Right kidney (tissue), 1 donor: Measurements from ENCODE around the gene GPR4.
"Not testable (repeated sequence)": the region's sequence is repeated elsewhere in the genome, so short reads cannot be mapped to it uniquely, and the experiment has no call there.

Experiments
- DNase-seq: peaks from one replicate; pipeline ENCODE4 v3.0.0-alpha.2; 2016

GPR4 gene

DNA sequence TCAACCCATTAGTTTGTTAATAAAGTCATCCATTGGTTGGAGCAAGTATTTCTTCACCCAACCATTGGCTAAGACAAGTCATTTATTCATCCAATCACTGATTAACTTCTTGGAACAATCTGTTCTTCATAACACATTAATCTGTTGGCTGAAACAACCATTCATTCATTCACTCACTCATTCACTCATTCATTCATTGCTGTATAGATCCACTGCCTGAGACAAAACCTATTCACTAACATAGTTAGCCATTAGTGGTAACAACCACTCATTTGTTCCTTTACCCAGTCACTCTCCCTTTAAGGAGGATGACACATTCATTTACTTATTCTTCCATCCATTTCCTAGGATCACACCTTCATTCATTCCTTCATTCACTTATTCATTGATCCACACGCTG is 22.0 kb upstream of the GPR4 start:
- no peak for DNase-seq

DNA sequence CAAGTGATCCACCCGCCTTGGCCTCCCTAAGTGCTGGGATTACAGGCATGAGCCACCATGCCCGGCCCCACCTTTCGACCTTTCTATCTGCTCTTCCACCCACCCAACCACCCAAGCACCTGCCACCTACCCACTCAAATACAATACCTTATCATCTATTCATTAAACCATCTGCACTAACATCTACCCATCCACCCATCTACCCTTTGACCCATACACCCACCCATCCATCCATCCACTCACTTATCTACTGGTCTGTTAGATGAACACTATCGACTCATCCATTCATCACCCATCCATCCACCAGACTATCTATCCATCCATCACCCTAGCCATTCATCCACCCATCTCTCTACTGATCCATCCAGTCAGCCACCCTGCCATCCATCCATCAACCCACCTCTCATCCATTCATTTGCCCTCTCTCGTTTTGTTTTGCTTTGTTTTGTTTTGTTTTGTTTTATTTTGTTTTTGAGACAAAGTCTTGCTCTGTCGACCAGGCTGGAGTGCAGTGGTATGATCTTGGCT is 20.0 kb upstream of the GPR4 start:
- DNase-seq = no peak

DNA sequence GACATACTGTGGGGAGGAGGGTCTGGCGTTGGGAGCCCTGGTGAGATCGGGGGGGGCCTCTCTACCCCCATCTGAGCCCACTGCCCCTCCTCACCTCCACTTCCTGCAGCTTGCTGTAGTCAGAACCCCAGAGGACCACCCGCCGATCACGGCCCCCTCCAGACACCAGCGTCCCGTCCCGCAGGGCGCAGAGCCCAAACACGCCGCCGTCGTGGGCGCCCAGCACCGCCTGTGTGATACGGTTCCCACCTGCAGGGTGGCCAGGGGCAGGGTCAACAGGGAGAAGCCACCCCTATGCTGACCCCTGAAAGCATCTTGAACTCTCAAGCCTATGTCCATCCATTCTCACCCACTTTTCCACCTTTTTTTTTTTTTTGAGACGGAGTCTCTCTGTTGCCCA is 19.4 kb upstream of the GPR4 start:
- DNase-seq = no peak

DNA sequence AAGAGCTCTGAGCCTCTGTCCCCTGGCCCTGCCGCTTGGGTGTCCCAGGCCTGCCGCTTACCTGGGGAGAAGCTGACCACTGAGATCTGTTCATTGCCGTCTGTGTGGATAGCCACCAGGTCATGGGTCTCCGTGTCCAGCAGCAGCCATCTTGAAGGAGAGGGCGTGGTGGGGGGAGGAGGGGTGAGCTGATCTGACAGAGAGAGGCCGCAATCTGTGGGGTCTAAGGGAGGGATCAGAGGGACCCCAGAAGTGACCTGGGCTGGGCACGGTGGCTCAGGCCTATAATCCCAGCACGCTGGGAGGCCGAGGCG is 14.6 kb upstream of the GPR4 start:
- no peak for DNase-seq

DNA sequence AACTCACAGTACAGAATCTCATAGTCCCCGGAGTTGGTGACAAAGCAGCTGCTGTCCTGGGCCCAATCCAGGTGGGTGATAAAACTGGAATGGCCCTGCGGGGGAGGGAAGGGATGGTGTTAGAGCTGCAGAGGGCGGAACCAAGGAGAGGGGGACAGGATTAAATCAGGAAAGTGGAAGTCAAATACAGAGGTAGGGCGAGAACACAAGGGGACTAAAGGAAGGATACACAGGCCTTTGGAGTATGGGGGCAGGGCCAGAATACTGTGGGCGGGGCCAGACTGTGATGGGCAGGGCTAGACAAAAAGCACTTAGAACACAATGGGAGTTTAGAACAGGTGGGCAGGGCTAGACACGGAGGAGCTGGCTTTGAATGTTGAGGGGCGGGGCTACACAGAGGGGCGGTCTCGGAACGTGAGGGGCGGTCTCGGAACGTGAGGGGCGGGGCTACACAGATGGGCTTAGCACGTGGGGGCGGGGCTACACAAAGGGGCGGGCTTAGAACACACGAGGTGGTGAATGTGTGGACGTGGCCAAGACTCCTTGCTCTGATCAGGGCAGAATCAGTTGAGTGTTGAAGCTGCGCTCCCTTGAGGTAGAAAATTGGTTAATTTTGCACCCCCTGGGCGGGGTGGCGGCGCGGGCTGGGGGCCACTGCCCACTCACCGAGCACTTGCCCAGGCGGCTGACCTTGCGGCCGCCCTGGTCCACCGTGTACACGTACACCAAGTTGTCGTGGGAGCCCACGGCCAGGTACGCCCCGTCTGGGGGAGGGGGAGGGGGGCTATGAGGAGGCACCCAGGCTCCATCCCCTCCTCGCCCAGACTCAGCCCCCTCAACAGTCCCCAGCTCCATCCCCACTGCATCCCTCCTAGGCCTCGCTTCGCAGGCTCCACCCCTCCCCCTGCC is 14.0 kb upstream of the GPR4 start:
- DNase-seq = peak; percentile 82

- not testable (repeated sequence) for DNase-seq
Measured at GRCh38 chr19:45615056-45615455, 13.0 kb upstream of the GPR4 start.

GRCh38 chr19:45613926-45614725 is 12.1 kb upstream of the GPR4 start:
- DNase-seq = no peak

DNA sequence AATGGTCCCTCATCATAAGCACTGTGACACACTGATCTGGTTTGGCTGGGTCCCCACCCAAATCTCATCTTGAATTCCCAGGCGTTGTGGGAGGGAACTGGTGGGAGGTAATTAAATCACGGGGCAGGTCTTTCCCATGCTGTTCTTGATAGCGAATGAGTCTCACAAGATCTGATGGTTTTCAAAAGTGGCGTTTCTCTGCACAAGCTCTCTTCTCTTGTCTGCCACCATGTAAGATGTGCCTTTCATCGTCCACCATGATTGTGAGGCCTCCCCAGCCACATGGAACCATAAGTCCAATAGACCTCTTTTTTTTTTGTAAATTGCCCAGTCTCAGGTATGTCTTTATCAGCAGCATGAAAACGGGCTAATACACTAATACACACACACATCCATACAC is 6.9 kb upstream of the GPR4 start:
- no peak for DNase-seq

- peak; percentile 81 for DNase-seq
Measured at GRCh38 chr19:45607071-45608029, 5.3 kb upstream of the GPR4 start.

- DNase-seq = no peak
Measured at GRCh38 chr19:45601115-45601514, 897 bp downstream of the GPR4 start.

DNA sequence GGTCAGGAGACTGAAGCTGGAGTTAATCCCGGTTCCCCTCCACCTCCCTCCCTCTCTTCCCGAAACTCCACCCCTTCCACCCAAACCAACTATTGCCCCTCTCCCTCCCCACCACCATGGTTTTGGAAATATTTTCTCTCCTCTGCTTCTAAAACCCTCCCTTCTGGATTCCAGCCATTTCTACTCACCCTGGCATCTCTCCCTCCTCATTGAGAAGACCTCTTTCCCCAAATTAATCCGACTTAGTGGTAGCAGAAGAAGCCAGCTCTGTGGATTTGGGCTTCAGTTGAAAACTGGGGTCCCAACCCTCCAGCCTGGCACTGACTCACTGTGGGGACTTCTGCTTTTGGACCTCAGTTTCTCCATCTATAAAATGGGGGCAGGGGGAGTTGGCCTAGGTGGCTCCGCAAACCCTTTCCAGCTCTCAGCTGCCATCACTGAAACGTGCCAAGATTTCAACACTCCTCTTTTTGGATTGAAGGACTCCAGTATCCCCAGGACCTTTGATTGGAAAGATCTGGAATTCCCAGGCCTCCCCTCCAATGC is 1.6 kb downstream of the GPR4 start:
- DNase-seq = no peak

GRCh38 chr19:45599286-45599685 is 2.7 kb downstream of the GPR4 start:
- no peak for DNase-seq

DNA sequence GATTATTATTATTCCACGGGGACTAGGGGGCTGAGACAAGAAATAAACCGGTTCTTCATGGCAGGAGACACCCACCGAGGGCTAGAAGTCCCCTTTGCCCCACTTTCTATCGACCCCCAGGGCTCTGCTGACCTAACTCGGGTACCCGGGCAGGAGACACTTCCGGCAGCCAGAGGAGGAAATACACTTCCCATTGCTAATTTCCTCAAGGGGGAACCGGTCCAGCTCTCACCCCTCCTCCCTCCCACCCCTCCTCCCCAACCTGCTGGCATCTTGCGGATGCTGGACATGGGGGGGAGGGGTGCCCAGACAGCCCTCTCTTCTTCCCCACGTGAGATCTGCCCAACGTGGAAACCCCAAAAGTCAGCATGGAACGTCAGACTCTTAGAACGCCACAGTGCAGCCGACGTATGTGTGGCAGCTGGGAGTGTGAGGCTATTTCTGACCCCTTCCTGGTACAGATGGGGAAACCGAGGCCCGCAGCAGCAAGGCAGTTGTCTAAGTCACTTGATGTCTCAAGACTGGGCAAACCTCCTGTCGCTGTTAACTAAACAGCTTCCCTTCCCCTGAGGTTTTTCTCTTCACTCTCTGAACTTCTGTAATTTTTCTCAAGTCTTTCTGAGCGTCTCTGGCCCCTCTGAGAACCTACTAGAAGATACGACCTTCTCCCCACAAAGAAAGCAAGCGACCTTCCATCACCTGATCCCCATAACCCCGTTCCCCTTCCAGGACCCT is 3.6 kb downstream of the GPR4 start:
- DNase-seq = no peak

DNA sequence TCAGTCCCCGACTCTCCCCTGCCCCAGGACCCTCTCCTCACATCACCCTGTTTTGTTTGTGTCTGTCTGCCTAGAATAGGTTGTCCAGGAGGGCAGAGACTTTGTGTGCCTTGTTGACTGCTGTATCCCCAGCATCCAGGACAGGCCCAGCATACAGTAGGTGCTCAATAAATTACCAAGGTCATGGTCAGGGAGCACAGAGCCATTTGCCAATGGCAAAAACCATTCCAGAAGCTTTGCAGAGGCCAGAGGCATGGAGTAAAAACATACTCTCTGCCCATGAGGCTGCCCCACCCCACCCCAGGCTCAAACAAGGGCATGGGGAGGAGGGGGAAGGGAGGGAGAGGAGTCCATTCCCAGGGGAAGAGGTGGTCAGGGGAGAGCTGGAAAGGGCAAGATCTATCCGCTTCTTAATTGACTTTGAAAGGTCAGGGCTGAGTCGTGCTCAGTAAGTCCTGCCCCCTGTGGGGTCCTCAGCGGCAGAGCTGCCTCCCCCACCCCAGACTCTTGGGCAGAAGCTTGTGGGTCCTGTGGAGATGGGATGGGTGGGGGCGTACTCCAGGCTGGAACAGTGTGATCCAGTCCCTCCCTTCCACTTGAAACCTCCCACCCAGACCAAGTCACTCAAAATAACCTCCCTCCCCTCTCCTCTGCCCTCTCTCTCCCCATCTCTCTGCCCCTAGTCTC is 4.4 kb downstream of the GPR4 start:
- DNase-seq = no peak

DNA sequence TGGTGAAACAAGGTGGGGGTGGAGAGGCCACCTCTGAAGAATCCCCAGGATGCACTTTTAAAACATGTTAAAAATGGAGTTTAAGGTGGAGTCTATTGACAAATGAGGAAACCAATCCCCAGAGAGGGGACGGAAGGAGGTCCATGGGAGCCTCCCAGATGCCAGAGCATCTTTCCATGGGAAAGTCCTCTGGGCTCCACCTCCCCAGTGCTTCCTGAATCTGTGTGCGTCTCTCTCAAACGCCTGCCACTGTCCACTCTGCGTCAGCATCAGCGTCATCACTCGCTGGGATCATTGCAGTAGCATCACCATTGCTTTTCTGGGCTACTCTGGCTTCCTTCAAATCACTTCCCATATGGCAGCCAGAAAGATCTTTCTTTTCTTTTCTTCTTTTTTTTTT is 6.2 kb downstream of the GPR4 start:
- DNase-seq = no peak

GRCh38 chr19:45593520-45593919 is 8.5 kb downstream of the GPR4 start:
- no peak for DNase-seq

DNA sequence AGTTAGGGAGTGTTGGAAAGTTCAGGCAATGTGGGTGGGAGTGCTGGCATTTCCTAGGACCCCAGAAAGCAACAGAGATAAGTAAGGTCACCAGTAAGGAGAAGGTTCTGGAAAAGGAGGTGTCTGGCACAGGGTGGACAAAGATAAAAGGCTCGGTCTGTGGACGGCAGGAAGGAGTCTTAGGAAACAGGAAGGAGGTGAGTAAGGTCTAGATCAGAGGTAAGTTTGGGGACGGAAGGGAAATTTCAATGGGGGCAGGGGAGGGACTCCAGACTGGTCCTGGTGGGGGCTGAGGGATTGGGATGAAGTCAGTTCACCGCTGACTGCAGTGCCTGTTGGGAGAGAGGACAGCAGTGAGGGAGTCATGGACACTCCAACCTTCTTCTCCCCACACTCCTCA is 9.6 kb downstream of the GPR4 start:
- no peak for DNase-seq

DNA sequence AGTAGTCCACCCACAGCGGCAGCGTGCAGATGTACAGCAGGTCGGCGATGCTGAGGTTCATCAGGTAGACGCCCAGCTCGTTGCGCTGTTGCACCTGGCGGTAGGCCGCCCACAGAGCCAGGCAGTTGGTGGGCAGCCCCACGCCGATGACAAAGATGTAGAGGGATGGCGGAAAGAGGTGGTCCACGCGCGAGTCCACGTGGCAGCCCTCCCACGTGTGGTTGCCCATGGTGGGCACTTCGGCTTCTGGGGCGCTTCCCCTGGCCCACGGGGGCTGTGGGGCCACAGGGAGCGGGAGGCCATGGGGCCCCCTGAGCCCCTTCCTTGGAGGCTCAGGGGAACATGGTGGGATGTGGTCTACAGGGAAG is 10.4 kb downstream of the GPR4 start:
- no peak for DNase-seq

GRCh38 chr19:45591004-45591637 is 10.9 kb downstream of the GPR4 start:
- DNase-seq = peak; percentile 41

DNA sequence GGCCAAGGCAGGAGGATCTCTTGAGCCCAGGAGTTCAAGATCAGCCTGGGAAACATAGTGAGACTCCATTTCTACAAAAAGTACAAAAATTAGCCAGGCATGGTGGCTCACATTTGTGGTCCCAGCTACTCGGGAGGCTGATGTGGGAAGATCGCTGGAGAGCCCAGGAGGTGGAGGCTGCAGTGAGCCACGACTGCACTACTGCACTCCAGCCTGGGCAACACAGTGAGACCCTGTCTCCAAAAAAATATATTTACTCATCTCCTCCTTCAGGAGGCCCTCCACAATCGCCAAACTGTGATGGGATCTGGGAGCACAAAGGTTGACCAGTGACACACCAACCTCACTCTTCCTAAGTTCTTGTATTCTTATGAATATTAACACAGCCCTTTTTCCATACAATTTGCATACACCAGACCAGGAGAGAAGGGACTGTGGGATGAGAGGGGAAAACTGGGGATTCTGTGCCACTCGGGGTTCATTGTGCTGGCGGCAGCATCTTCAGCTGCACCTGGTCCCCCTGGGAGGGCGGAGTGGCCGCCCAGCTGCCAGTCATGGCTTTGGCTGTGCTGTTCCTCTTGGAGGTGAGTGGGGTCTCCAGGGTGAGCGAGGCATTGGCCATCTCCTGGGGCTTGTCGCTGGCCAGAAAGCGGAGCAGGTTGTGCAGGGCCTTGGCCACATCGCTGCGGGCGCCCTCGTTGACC is 11.6 kb downstream of the GPR4 start:
- no peak for DNase-seq
